HUES48 (cell line): ENCODE data around the gene ITIH5.
A peak's percentile ranks its signal among the peaks of the same experiment; 100 is the strongest.

Experiments
- H3K27ac ChIP-seq: one replicate; pipeline ENCODE4 v1.7.0; 2013; ENCODE audit warnings: low read depth, low read length, inconsistent platforms
- H3K27me3 ChIP-seq: 2 replicates; pipeline ENCODE4 v1.6.1; 2013; ENCODE audit warnings: mild to moderate bottlenecking, low read length; ENCODE audit not compliant: control insufficient read depth, insufficient read depth
- H3K36me3 ChIP-seq: 2 replicates; pipeline ENCODE4 v1.6.1; 2013; ENCODE audit warnings: low read length; ENCODE audit not compliant: control insufficient read depth, insufficient read depth
- H3K4me1 ChIP-seq: 2 replicates; pipeline ENCODE4 v1.6.1; 2013; ENCODE audit warnings: mild to moderate bottlenecking, low read length; ENCODE audit not compliant: control insufficient read depth, insufficient read depth
- H3K4me3 ChIP-seq: 2 replicates; pipeline ENCODE4 v1.5.1; 2013; ENCODE audit warnings: mild to moderate bottlenecking, low read depth, low read length
- H3K9ac ChIP-seq: 2 replicates; pipeline ENCODE4 v1.6.1; 2013; ENCODE audit warnings: mild to moderate bottlenecking, low read depth, low read length, moderate library complexity
- H3K9me3 ChIP-seq: 2 replicates; pipeline ENCODE4 v1.6.1; 2013; ENCODE audit warnings: low read length; ENCODE audit not compliant: control insufficient read depth, insufficient read depth

ITIH5 gene

GRCh38 chr10:7547829-7548228 is 118.9 kb downstream of the ITIH5 start:
- H3K9ac ChIP-seq: no peak overlapping the region
- H3K4me3 ChIP-seq: no peak overlapping the region
- no peaks in the 10 kb centered on the region for H3K36me3 ChIP-seq
- peaks cover 12% of the 10 kb centered on the region for H3K4me1 ChIP-seq
- H3K27me3 ChIP-seq: no peaks in the 10 kb centered on the region
- no peaks in the 10 kb centered on the region for H3K9me3 ChIP-seq
- H3K27ac ChIP-seq: no peak overlapping the region

DNA sequence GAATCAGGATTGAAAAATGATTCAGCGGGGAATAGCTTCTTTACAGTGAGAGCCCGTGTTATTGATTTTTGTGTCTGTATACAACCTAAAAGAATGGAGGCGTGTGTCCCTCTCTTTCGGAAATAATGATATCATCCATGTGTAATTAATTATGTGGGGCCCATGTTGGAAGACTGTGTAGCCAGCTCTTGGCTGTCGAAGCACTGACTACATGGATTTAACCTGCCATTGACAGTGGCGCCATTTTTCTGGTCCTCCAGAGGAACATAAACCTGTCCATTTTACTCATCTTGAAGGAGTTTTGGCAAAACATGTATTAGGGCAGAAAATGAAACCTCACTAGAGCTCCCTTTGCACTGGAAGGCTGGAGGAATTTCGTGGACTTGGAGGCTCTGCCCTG is 119.6 kb downstream of the ITIH5 start:
- H3K9me3 ChIP-seq: no peaks in the 10 kb centered on the region
- H3K27me3 ChIP-seq: no peaks in the 10 kb centered on the region

DNA sequence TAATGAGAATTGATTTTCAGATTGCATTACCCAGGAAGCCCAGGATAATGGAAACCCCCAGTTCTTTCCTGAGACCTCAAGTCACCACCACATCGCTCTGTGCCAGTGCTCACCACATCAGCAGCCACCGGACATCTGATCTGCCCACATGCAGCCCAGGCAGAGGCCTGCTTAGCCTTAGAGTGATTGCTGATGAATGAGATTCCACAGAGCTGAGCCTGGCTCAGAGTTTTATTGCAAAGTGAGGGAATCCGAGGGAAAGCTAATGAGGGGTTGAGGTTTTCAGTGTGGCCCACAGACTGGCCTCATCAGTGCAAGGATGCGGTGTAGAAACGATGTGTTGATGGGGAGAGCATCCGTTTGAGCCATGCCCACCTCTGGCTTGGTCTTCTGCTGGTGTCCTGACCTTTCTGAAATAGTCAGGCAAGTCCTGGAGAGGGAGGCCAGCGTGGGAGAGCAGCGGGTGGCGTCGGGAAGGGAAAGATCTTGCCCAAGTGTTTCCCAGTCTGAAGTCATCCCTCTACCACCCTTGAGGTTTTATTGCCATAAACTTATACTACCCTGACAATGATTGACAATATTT is 120.3 kb downstream of the ITIH5 start:
- Histone ChIP-seq H3K27me3 (no peaks in the 10 kb centered on the region), H3K9ac (no peak overlapping the region), H3K9me3 (no peaks in the 10 kb centered on the region), H3K4me3 (no peak overlapping the region), H3K27ac (no peak overlapping the region), H3K4me1 (peaks cover 20% of the 10 kb centered on the region), H3K36me3 (no peaks in the 10 kb centered on the region)

More for the DNA sequence above, 119.6 kb downstream of the ITIH5 start:
- no peaks in the 10 kb centered on the region for H3K36me3 ChIP-seq
- H3K9ac ChIP-seq: no peak overlapping the region
- no peak overlapping the region for H3K27ac ChIP-seq
- H3K4me1 ChIP-seq: peaks cover 17% of the 10 kb centered on the region
- H3K4me3 ChIP-seq: no peak overlapping the region

- Histone ChIP-seq H3K4me3 (no peak overlapping the region), H3K27me3 (no peaks in the 10 kb centered on the region), H3K4me1 (peaks cover 26% of the 10 kb centered on the region), H3K9ac (no peak overlapping the region), H3K36me3 (no peaks in the 10 kb centered on the region), H3K9me3 (no peaks in the 10 kb centered on the region), H3K27ac (no peak overlapping the region)
Observed at GRCh38 chr10:7545792-7546191, 121.0 kb downstream of the ITIH5 start.

GRCh38 chr10:7545261-7545660 is 121.5 kb downstream of the ITIH5 start:
- Histone ChIP-seq H3K9ac (no peak overlapping the region), H3K4me1 (peaks cover 32% of the 10 kb centered on the region), H3K4me3 (no peak overlapping the region), H3K9me3 (no peaks in the 10 kb centered on the region), H3K27me3 (no peaks in the 10 kb centered on the region), H3K36me3 (no peaks in the 10 kb centered on the region), H3K27ac (no peak overlapping the region)

- Histone ChIP-seq H3K27me3 (no peaks in the 10 kb centered on the region), H3K27ac (no peak overlapping the region), H3K9me3 (no peaks in the 10 kb centered on the region), H3K4me3 (no peak overlapping the region), H3K4me1 (peaks cover 38% of the 10 kb centered on the region), H3K9ac (no peak overlapping the region), H3K36me3 (no peaks in the 10 kb centered on the region)
Observed at GRCh38 chr10:7544203-7544602, 122.6 kb downstream of the ITIH5 start.

GRCh38 chr10:7542189-7542914 is 124.4 kb downstream of the ITIH5 start:
- Histone ChIP-seq H3K27me3 (no peaks in the 10 kb centered on the region), H3K27ac (peak overlapping the region; percentile 92), H3K9ac (0 out of 2 replicates have a peak overlapping the region, but pooled peaks have one; percentile 27), H3K9me3 (no peaks in the 10 kb centered on the region), H3K4me1 (peaks cover 38% of the 10 kb centered on the region), H3K36me3 (no peaks in the 10 kb centered on the region), H3K4me3 (peak overlapping the region; percentile 5; the same call in 1 of the 2 replicates)

- H3K9me3 ChIP-seq: no peaks in the 10 kb centered on the region
- no peaks in the 10 kb centered on the region for H3K36me3 ChIP-seq
- H3K27me3 ChIP-seq: no peaks in the 10 kb centered on the region
- peak overlapping the region; percentile 32 for H3K9ac ChIP-seq
- H3K27ac ChIP-seq: peak overlapping the region; percentile 92
- H3K4me3 ChIP-seq: peak overlapping the region; percentile 18; the same call in 1 of the 2 replicates
- peaks cover 38% of the 10 kb centered on the region for H3K4me1 ChIP-seq
Observed at GRCh38 chr10:7541137-7542087, 125.4 kb downstream of the ITIH5 start.

- peaks cover 42% of the 10 kb centered on the region for H3K4me1 ChIP-seq
- H3K4me3 ChIP-seq: no peak overlapping the region
- H3K9ac ChIP-seq: no peak overlapping the region
- no peaks in the 10 kb centered on the region for H3K9me3 ChIP-seq
- no peaks in the 10 kb centered on the region for H3K27me3 ChIP-seq
- H3K27ac ChIP-seq: no peak overlapping the region
- H3K36me3 ChIP-seq: no peaks in the 10 kb centered on the region
Observed at GRCh38 chr10:7538970-7539654, 127.7 kb downstream of the ITIH5 start.

GRCh38 chr10:7537126-7537525 is 129.6 kb downstream of the ITIH5 start:
- H3K9me3 ChIP-seq: no peaks in the 10 kb centered on the region
- peaks cover 36% of the 10 kb centered on the region for H3K4me1 ChIP-seq
- no peaks in the 10 kb centered on the region for H3K36me3 ChIP-seq
- H3K9ac ChIP-seq: no peak overlapping the region
- no peak overlapping the region for H3K4me3 ChIP-seq
- H3K27ac ChIP-seq: no peak overlapping the region
- no peaks in the 10 kb centered on the region; the same call in 1 of the 2 replicates for H3K27me3 ChIP-seq
